CD4-positive, CD25-positive, alpha-beta regulatory T cell (primary cell): Measurements from ENCODE around the gene ZNF536. TPM values are rescaled to one million over a fixed set of nuclear protein-coding genes. Genes with fewer than 3 reads are reported as not detected.

Experiments used
- ATAC-seq, 2 donors: fragments of 150-1000 bp; cut with Tn5 transposase; one replicate each; pipeline ENCODE4 v1.10.0; 2021; ENCODE audit warnings: low read depth in 2 of 2, moderate number of reproducible peaks in 2 of 2, moderate library complexity in 1 of 2
- DNase-seq, 3 donors: peaks; one replicate each; pipeline versions ENCODE4 v3.0.0 to v3.0.0-alpha.2; 2012 to 2022; ENCODE audit warnings: mixed read lengths in 1 of 3
- H3K27ac ChIP-seq: one replicate; pipeline ENCODE4 v1.7.0; 2013; ENCODE audit warnings: mild to moderate bottlenecking, low read length; ENCODE audit not compliant: insufficient read depth, poor library complexity, severe bottlenecking
- H3K27me3 ChIP-seq: one replicate; pipeline ENCODE4 v1.7.0; 2013; ENCODE audit warnings: low read length; ENCODE audit not compliant: control insufficient read depth, insufficient read depth
- H3K36me3 ChIP-seq: one replicate; pipeline ENCODE4 v1.7.0; 2013; ENCODE audit warnings: mild to moderate bottlenecking, low read length, moderate library complexity; ENCODE audit not compliant: control insufficient read depth, insufficient read depth
- H3K4me1 ChIP-seq: 2 replicates; pipeline ENCODE4 v1.7.0; 2013; ENCODE audit warnings: mild to moderate bottlenecking, low read length; ENCODE audit not compliant: insufficient read depth, control insufficient read depth, poor library complexity, severe bottlenecking
- H3K4me3 ChIP-seq: one replicate; pipeline ENCODE4 v1.7.0; 2013; ENCODE audit warnings: low read depth, mild to moderate bottlenecking, low read length, moderate library complexity
- H3K9me3 ChIP-seq, 2 experiments: 1 replicate in 1 of 2; 2 replicates in 1 of 2; pipeline ENCODE4 v1.7.0; 2013; ENCODE audit warnings: low read length in 2 of 2, mild to moderate bottlenecking in 1 of 2, moderate library complexity in 1 of 2; ENCODE audit not compliant: control insufficient read depth in 2 of 2
- H3K27ac Mint-ChIP-seq, 3 donors: one replicate each; pipeline ENCODE4 v1.8.0; 2020 to 2022; ENCODE audit warnings: mild to moderate bottlenecking in 3 of 3, mixed read lengths in 3 of 3, moderate library complexity in 2 of 3
- H3K27me3 Mint-ChIP-seq: one replicate; pipeline ENCODE4 v1.8.0; 2022; ENCODE audit warnings: mild to moderate bottlenecking, mixed read lengths
- H3K36me3 Mint-ChIP-seq: one replicate; pipeline ENCODE4 v1.8.0; 2020; ENCODE audit warnings: mixed read lengths
- H3K4me1 Mint-ChIP-seq, 4 donors: one replicate each; pipeline ENCODE4 v1.8.0; 2020 to 2022; ENCODE audit warnings: mixed read lengths in 4 of 4, mild to moderate bottlenecking in 1 of 4
- H3K4me3 Mint-ChIP-seq, 4 donors: one replicate each; pipeline ENCODE4 v1.8.0; 2020 to 2022; ENCODE audit warnings: mild to moderate bottlenecking in 4 of 4, mixed read lengths in 4 of 4, moderate library complexity in 3 of 4
- H3K9me3 Mint-ChIP-seq, 7 donors: one replicate each; pipeline ENCODE4 v1.8.0; 2020 to 2022; ENCODE audit warnings: mixed read lengths in 7 of 7, mild to moderate bottlenecking in 3 of 7, moderate library complexity in 2 of 7
- polyA plus RNA-seq, 4 donors: library from polyadenylated mRNA; unstranded; fragments of 300-500 nt; fragmentation: Illumina TruSeq; gene quantifications; one replicate each; pipeline ENCODE4 v1.2.3, GENCODE V29; 2021
- total RNA-seq: library from RNA; stranded (reverse); gene quantifications from one replicate; pipeline ENCODE4 v1.2.3, GENCODE V29; 2022

Gene ZNF536
- total and polyA plus RNA-seq, 5 donors from 2014 or later = 0.14 to 0.63 (median 0.49) TPM; not detected in 1

DNA sequence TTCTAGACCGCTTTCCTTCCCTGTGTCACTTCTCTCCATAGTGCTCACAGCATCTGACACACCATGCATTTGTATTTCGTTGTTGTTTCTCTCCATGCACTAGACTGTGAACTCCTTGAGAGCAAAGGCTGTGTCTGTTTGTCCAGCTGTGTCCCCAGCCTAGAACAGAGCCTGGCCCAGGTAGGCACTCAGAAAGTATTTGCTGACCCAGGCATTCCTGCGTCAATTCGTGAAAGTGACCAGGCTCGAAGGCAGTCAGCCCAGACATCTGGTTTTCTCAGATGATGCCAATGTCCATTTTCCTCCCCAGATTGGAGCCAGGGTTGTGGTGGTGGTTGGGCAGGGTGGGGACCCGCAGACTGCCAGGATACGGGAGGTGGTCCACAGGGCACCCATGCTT, 164.8 kb downstream of the ZNF536 start:
- Mint-ChIP-seq H3K27me3 (no peaks in the 10 kb centered on the region), H3K27ac (no peak overlapping the region), H3K4me1 (no peaks in the 10 kb centered on the region), H3K4me3 (no peak overlapping the region), H3K9me3 (peaks cover 0 to 2% (median 0%) of the 10 kb centered on the region in 7 donors), H3K36me3 (no peaks in the 10 kb centered on the region)
- no peak overlapping the region for H3K27ac ChIP-seq
- no peak overlapping the region for H3K4me3 ChIP-seq
- no peaks in the 10 kb centered on the region for H3K9me3 ChIP-seq
- DNase-seq = no peak
- H3K4me1 ChIP-seq = no peaks in the 10 kb centered on the region
- ATAC-seq = no peak
- no peaks in the 10 kb centered on the region for H3K36me3 ChIP-seq
- no peaks in the 10 kb centered on the region for H3K27me3 ChIP-seq

DNA sequence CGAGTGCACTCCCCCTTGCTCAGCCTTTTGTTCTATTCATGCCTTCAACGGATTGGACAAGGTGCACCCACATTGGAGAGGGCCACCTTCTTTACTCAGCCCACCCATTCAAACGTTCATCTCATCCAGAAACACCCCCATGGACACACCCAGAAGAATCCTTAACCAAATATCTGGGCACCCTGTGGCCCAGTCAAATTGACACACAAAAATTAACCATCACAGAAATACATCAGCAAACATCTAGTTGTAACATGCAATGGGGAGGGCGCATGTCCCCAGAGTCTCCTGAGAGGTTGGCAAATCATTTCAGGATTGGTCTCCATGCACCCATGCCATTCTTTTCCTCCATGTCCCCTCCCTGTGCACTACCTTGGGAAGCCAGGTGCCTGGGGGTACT, 167.1 kb downstream of the ZNF536 start:
- DNase-seq = no peak
- no peak overlapping the region for H3K27ac Mint-ChIP-seq
- no peaks in the 10 kb centered on the region for H3K4me1 Mint-ChIP-seq

DNA sequence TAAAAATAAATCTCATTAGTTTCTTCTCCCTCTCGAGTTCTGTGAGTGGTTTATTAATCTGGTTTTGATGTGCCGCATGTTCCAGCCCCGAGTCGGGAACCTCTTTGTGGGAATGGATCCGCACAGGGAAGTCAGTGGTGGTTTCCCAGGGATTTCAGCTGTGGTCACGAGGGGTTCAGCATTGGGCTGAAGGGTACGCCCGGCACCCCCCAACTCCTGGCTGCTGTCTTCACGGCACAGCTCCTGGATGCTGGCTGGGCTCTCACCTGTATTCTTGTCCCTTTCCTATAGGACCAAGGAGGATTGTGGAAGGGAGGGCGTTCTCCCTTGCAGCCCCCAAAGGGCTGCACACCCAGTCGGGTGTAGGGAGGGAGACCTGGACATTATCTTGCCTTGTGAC, 167.8 kb downstream of the ZNF536 start:
- Histone ChIP-seq H3K36me3 (no peaks in the 10 kb centered on the region), H3K27ac (no peak overlapping the region), H3K4me1 (no peaks in the 10 kb centered on the region), H3K9me3 (no peaks in the 10 kb centered on the region), H3K4me3 (no peak overlapping the region), H3K27me3 (no peaks in the 10 kb centered on the region)
- Mint-ChIP-seq H3K9me3 (peaks cover 0 to 2% (median 0%) of the 10 kb centered on the region in 7 donors), H3K27ac (no peak overlapping the region), H3K27me3 (no peaks in the 10 kb centered on the region), H3K4me1 (no peaks in the 10 kb centered on the region), H3K4me3 (no peak overlapping the region), H3K36me3 (no peaks in the 10 kb centered on the region)
- DNase-seq (no peak), ATAC-seq (no peak)

More for the DNA sequence above, 167.1 kb downstream of the ZNF536 start:
- Mint-ChIP-seq H3K36me3 (no peaks in the 10 kb centered on the region), H3K27me3 (no peaks in the 10 kb centered on the region), H3K9me3 (peaks cover 0 to 2% (median 0%) of the 10 kb centered on the region in 7 donors), H3K4me3 (no peak overlapping the region)
- no peak overlapping the region for H3K27ac ChIP-seq
- H3K9me3 ChIP-seq = no peaks in the 10 kb centered on the region
- no peaks in the 10 kb centered on the region for H3K36me3 ChIP-seq
- no peak overlapping the region for H3K4me3 ChIP-seq
- H3K27me3 ChIP-seq = no peaks in the 10 kb centered on the region
- no peak for ATAC-seq
- H3K4me1 ChIP-seq = no peaks in the 10 kb centered on the region

DNA sequence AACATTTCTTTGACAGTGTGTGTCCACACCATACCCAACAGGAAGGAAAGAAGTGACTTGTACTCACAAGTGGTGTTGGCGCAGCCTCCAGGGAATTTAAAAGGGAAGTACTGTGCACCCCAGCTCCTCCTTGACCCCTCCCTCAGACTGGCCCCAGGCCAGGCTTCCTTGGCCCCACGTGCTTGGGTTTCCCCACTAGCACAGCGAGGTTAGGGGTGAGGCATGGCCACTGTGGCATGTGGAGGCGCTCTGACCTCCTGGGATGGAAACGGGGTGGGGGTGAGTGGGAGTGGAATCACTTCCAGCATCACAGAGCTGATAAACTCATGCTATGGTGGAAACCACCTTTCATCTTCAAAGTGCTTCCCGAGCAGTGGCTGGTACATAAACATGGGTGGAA, 168.6 kb downstream of the ZNF536 start:
- Histone ChIP-seq H3K27ac (no peak overlapping the region), H3K9me3 (no peaks in the 10 kb centered on the region), H3K27me3 (no peaks in the 10 kb centered on the region), H3K36me3 (no peaks in the 10 kb centered on the region), H3K4me3 (no peak overlapping the region), H3K4me1 (no peaks in the 10 kb centered on the region)
- no peaks in the 10 kb centered on the region for H3K36me3 Mint-ChIP-seq
- ATAC-seq (no peak), DNase-seq (no peak)
- H3K27me3 Mint-ChIP-seq = no peaks in the 10 kb centered on the region
- no peak overlapping the region for H3K27ac Mint-ChIP-seq
- H3K4me3 Mint-ChIP-seq = no peak overlapping the region
- H3K9me3 Mint-ChIP-seq = peaks cover 0 to 2% (median 0%) of the 10 kb centered on the region in 7 donors
- H3K4me1 Mint-ChIP-seq = no peaks in the 10 kb centered on the region

DNA sequence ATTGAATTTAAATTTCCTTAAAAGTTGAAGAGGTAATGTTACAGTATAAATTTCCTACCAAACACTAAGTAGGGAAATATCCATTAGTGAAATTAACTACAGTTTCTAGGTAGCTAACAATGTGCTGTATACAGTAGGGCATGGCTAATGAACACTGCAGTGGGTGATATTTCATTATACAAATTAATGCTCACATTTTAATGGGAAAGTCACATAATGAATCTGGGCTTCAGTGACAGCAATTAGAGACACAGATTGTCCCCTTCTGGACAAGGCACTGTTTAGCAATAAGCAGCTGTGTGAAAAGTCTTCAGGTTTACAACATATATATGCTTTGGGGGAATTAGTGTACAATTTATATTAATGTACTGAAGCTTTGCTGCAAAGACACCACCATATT, 169.4 kb downstream of the ZNF536 start:
- H3K4me3 ChIP-seq = no peak overlapping the region
- H3K9me3 Mint-ChIP-seq = peaks cover 0 to 2% (median 0%) of the 10 kb centered on the region in 7 donors
- no peaks in the 10 kb centered on the region for H3K36me3 ChIP-seq
- no peak overlapping the region for H3K4me3 Mint-ChIP-seq
- H3K27ac Mint-ChIP-seq = no peak overlapping the region
- H3K27me3 Mint-ChIP-seq = no peaks in the 10 kb centered on the region
- H3K9me3 ChIP-seq = no peaks in the 10 kb centered on the region
- H3K4me1 Mint-ChIP-seq = no peaks in the 10 kb centered on the region
- no peaks in the 10 kb centered on the region for H3K27me3 ChIP-seq
- DNase-seq (no peak), ATAC-seq (no peak)
- no peak overlapping the region for H3K27ac ChIP-seq
- H3K4me1 ChIP-seq = no peaks in the 10 kb centered on the region
- no peaks in the 10 kb centered on the region for H3K36me3 Mint-ChIP-seq

DNA sequence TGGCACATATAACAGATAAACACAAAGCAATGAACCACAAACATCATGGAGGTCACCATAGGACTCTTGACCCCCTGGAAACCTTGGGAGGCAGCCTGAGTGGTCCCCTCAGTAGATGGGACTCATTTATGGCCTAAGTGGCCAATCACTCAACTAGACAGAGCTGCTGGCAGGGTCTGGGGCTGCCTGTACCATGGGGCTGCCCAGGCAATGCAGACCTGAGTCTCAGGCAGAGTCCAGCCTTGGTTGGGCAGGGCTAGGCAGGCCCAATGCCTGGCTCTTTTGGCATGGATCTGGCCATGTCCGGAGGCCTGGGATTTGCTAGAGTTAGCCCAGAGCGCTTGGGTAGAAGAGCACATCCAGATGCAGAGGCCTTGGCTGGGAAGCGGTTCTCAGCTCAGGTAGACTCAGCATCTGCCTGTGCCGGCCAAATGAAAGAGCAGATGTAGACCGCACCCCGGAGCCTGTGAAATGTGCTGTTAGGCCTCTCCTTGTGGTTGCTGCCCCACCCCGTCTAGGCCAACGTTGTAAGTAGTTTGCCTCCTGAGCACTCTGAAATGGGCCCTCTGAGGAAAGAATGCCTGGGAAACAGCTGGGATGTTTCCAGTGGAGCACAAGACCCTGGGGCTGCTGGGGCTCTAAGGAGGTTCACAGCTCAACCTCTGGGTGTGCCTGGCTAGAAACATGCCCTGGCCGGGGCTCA, 171.2 kb downstream of the ZNF536 start:
- Histone ChIP-seq H3K36me3 (no peaks in the 10 kb centered on the region), H3K27me3 (no peaks in the 10 kb centered on the region), H3K27ac (no peak overlapping the region), H3K4me3 (no peak overlapping the region), H3K4me1 (no peaks in the 10 kb centered on the region), H3K9me3 (no peaks in the 10 kb centered on the region)
- Mint-ChIP-seq H3K4me1 (no peaks in the 10 kb centered on the region), H3K27ac (no peak overlapping the region), H3K27me3 (no peaks in the 10 kb centered on the region), H3K36me3 (no peaks in the 10 kb centered on the region), H3K9me3 (peaks cover 0 to 2% (median 0%) of the 10 kb centered on the region in 7 donors), H3K4me3 (no peak overlapping the region)
- DNase-seq (no peak), ATAC-seq (no peak)

DNA sequence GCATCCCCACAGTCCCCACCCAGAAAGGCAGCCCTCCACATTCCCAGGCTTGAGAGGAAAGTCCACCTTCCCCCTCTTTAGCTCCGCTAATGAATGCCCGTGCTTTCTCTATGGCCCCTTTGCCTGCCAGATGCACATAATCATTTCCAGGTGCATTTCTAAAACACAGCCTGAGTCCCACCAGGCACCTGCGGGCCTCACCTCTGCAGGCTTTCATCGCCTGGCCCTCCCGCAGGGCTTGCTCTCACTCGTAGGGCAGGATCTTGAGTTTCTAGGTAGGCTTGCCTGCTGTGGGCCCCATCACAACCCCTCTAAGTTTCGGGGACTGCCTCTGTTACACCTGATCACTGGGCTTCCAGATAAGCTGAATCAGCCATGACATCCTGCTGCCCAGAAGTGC, 173.6 kb downstream of the ZNF536 start:
- Mint-ChIP-seq H3K27ac (no peak overlapping the region), H3K27me3 (no peaks in the 10 kb centered on the region), H3K4me1 (peaks cover 0 to 4% (median 0%) of the 10 kb centered on the region in 4 donors), H3K36me3 (no peaks in the 10 kb centered on the region), H3K4me3 (no peak overlapping the region), H3K9me3 (peaks cover 0 to 2% (median 0%) of the 10 kb centered on the region in 7 donors)
- ATAC-seq = no peak
- H3K27me3 ChIP-seq = no peaks in the 10 kb centered on the region
- DNase-seq = no peak
- H3K27ac ChIP-seq = no peak overlapping the region
- no peak overlapping the region for H3K4me3 ChIP-seq
- H3K9me3 ChIP-seq = no peaks in the 10 kb centered on the region
- no peaks in the 10 kb centered on the region for H3K36me3 ChIP-seq
- H3K4me1 ChIP-seq = no peaks in the 10 kb centered on the region

DNA sequence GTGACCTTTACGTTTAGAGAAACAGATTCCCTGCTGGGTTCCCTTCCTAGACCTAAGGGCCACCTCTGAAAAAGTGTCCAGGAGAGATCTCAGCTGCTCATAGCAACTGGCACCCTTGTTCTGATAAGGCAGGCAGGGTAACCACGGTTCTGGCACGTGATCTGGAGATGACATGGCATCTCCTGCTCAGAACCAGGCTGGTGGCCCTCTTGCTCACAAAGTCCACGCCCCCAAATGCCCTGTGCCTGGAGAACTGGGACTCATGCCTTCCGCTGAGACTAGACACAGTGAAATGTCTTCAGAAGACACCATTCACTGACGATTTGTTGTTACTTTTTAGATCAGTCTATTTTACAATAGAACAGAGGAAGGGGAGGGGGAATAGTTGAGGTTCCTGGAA, 174.1 kb downstream of the ZNF536 start:
- no peak overlapping the region for H3K27ac ChIP-seq
- H3K4me3 Mint-ChIP-seq = no peak overlapping the region
- H3K36me3 Mint-ChIP-seq = no peaks in the 10 kb centered on the region
- no peaks in the 10 kb centered on the region for H3K9me3 ChIP-seq
- H3K27me3 Mint-ChIP-seq = no peaks in the 10 kb centered on the region
- no peak overlapping the region for H3K4me3 ChIP-seq
- H3K4me1 Mint-ChIP-seq = peaks cover 0 to 5% (median 0%) of the 10 kb centered on the region in 4 donors
- peaks cover 0 to 2% (median 0%) of the 10 kb centered on the region in 7 donors for H3K9me3 Mint-ChIP-seq
- no peaks in the 10 kb centered on the region for H3K27me3 ChIP-seq
- H3K27ac Mint-ChIP-seq = no peak overlapping the region
- no peaks in the 10 kb centered on the region for H3K36me3 ChIP-seq
- H3K4me1 ChIP-seq = no peaks in the 10 kb centered on the region
- ATAC-seq (no peak), DNase-seq (no peak)
